ENCODE measurements around the gene SH3D21. TPM values are rescaled to one million over a fixed set of nuclear protein-coding genes. Genes with fewer than 3 reads are reported as not detected.

The SH3D21 gene
- total and polyA plus RNA-seq, 10 of the 15 experiments (the other 5 are each of a cell fraction or from before 2014, with no cell fraction given): 0.06 to 5.9 (median 2.4) TPM

Other genes with a start within 250 kb of the SH3D21 start
Only the 7 nearest of the 12 such genes appear.
- 68.0 and 72.2 TPM in 2 replicates for gene TRAPPC3, start 156.9 kb upstream of the SH3D21 start, total RNA-seq (2014; rRNA removed)
- 59.7 and 59.9 TPM in 2 replicates for gene TRAPPC3, start 156.9 kb upstream of the SH3D21 start, total RNA-seq (2014; rRNA removed; fragmentation: Illumina TruSeq; extraction: Trizol)
- gene TRAPPC3, start 156.9 kb upstream of the SH3D21 start, total RNA-seq (2021): 54.4 and 60.0 TPM in 2 replicates
- gene TRAPPC3, start 156.9 kb upstream of the SH3D21 start, polyA plus RNA-seq (2011; rRNA removed): 75.3 and 80.2 TPM in 2 replicates
- gene TRAPPC3, start 156.9 kb upstream of the SH3D21 start, polyA plus RNA-seq (2014; fragmentation: Illumina TruSeq; extraction: Trizol): 77.8 and 93.7 TPM in 2 replicates
- gene TRAPPC3, start 156.9 kb upstream of the SH3D21 start, polyA plus RNA-seq (2014; fragmentation: Nextera tagmentation; extraction: Ambion mirVana): 10 to 100 TPM; 14.7 to 24.5 TPM
- 73.1 and 74.9 TPM in 2 replicates for gene TRAPPC3, start 156.9 kb upstream of the SH3D21 start, polyA plus RNA-seq (2014; rRNA removed)
- gene TRAPPC3, start 156.9 kb upstream of the SH3D21 start, polyA plus RNA-seq (2016; fragmentation: Nextera tagmentation; extraction: Ambion mirVana): 100 to 1,000 TPM; 113 to 122 TPM
- gene MAP7D1, start 150.2 kb upstream of the SH3D21 start, total RNA-seq (2014; rRNA removed): 36.2 and 44.4 TPM in 2 replicates
- 26.9 and 32.0 TPM in 2 replicates for gene MAP7D1, start 150.2 kb upstream of the SH3D21 start, total RNA-seq (2014; rRNA removed; fragmentation: Illumina TruSeq; extraction: Trizol)
- 95.6 and 97.6 TPM in 2 replicates for gene MAP7D1, start 150.2 kb upstream of the SH3D21 start, total RNA-seq (2021)
- 10.2 and 16.4 TPM in 2 replicates for gene MAP7D1, start 150.2 kb upstream of the SH3D21 start, polyA plus RNA-seq (2011; rRNA removed)
- gene MAP7D1, start 150.2 kb upstream of the SH3D21 start, polyA plus RNA-seq (2014; fragmentation: Illumina TruSeq; extraction: Trizol): 17.8 and 38.9 TPM in 2 replicates
- gene MAP7D1, start 150.2 kb upstream of the SH3D21 start, polyA plus RNA-seq (2014; fragmentation: Nextera tagmentation; extraction: Ambion mirVana): 10 to 100 TPM in 1 of 2 experiments, 1 to 10 TPM in 1; 4.4 to 11.2 TPM
- 45.3 and 55.6 TPM in 2 replicates for gene MAP7D1, start 150.2 kb upstream of the SH3D21 start, polyA plus RNA-seq (2014; rRNA removed)
- gene MAP7D1, start 150.2 kb upstream of the SH3D21 start, polyA plus RNA-seq (2016; fragmentation: Nextera tagmentation; extraction: Ambion mirVana): 10 to 100 TPM; 10.0 to 14.4 TPM
- gene THRAP3, start 81.9 kb upstream of the SH3D21 start, total RNA-seq (2014; rRNA removed): 76.2 and 77.4 TPM in 2 replicates
- gene THRAP3, start 81.9 kb upstream of the SH3D21 start, total RNA-seq (2014; rRNA removed; fragmentation: Illumina TruSeq; extraction: Trizol): 146 and 149 TPM in 2 replicates
- 135 and 136 TPM in 2 replicates for gene THRAP3, start 81.9 kb upstream of the SH3D21 start, total RNA-seq (2021)
- gene THRAP3, start 81.9 kb upstream of the SH3D21 start, polyA plus RNA-seq (2011; rRNA removed): 98.0 and 109 TPM in 2 replicates
- 153 and 173 TPM in 2 replicates for gene THRAP3, start 81.9 kb upstream of the SH3D21 start, polyA plus RNA-seq (2014; fragmentation: Illumina TruSeq; extraction: Trizol)
- 100 to 1,000 TPM in 1 of 2 experiments, 10 to 100 TPM in 1; 76.3 to 173 TPM for gene THRAP3, start 81.9 kb upstream of the SH3D21 start, polyA plus RNA-seq (2014; fragmentation: Nextera tagmentation; extraction: Ambion mirVana)
- 80.0 and 96.9 TPM in 2 replicates for gene THRAP3, start 81.9 kb upstream of the SH3D21 start, polyA plus RNA-seq (2014; rRNA removed)
- 100 to 1,000 TPM; 135 to 151 TPM for gene THRAP3, start 81.9 kb upstream of the SH3D21 start, polyA plus RNA-seq (2016; fragmentation: Nextera tagmentation; extraction: Ambion mirVana)
- 6.4 and 6.9 TPM in 2 replicates for gene EVA1B, start 17.3 kb downstream of the SH3D21 start, total RNA-seq (2014; rRNA removed)
- 0.32 and 0.45 TPM in 2 replicates for gene EVA1B, start 17.3 kb downstream of the SH3D21 start, total RNA-seq (2014; rRNA removed; fragmentation: Illumina TruSeq; extraction: Trizol)
- gene EVA1B, start 17.3 kb downstream of the SH3D21 start, total RNA-seq (2021): 5.3 and 6.1 TPM in 2 replicates
- 0.58 TPM in 1 of 2 replicates, not detected in the other for gene EVA1B, start 17.3 kb downstream of the SH3D21 start, polyA plus RNA-seq (2011; rRNA removed)
- gene EVA1B, start 17.3 kb downstream of the SH3D21 start, polyA plus RNA-seq (2014; fragmentation: Illumina TruSeq; extraction: Trizol): not detected in 2 replicates
- under 1 TPM in 1 of 2 experiments, not detected in 1; 0.15 TPM for gene EVA1B, start 17.3 kb downstream of the SH3D21 start, polyA plus RNA-seq (2014; fragmentation: Nextera tagmentation; extraction: Ambion mirVana)
- gene EVA1B, start 17.3 kb downstream of the SH3D21 start, polyA plus RNA-seq (2014; rRNA removed): 3.4 and 6.7 TPM in 2 replicates
- gene EVA1B, start 17.3 kb downstream of the SH3D21 start, polyA plus RNA-seq (2016; fragmentation: Nextera tagmentation; extraction: Ambion mirVana): 1 to 10 TPM; 2.7 to 3.2 TPM
- 26.5 and 30.1 TPM in 2 replicates for gene STK40, start 79.6 kb downstream of the SH3D21 start, total RNA-seq (2014; rRNA removed)
- 13.6 and 14.3 TPM in 2 replicates for gene STK40, start 79.6 kb downstream of the SH3D21 start, total RNA-seq (2014; rRNA removed; fragmentation: Illumina TruSeq; extraction: Trizol)
- gene STK40, start 79.6 kb downstream of the SH3D21 start, total RNA-seq (2021): 51.0 and 57.0 TPM in 2 replicates
- gene STK40, start 79.6 kb downstream of the SH3D21 start, polyA plus RNA-seq (2011; rRNA removed): 17.2 and 29.0 TPM in 2 replicates
- 11.6 and 28.4 TPM in 2 replicates for gene STK40, start 79.6 kb downstream of the SH3D21 start, polyA plus RNA-seq (2014; fragmentation: Illumina TruSeq; extraction: Trizol)
- gene STK40, start 79.6 kb downstream of the SH3D21 start, polyA plus RNA-seq (2014; fragmentation: Nextera tagmentation; extraction: Ambion mirVana): 1 to 10 TPM in 1 of 2 experiments, under 1 TPM in 1; 0.27 to 2.1 TPM
- 37.0 and 40.6 TPM in 2 replicates for gene STK40, start 79.6 kb downstream of the SH3D21 start, polyA plus RNA-seq (2014; rRNA removed)
- gene STK40, start 79.6 kb downstream of the SH3D21 start, polyA plus RNA-seq (2016; fragmentation: Nextera tagmentation; extraction: Ambion mirVana): 10 to 100 TPM; 39.8 to 41.7 TPM
- 43.3 and 48.3 TPM in 2 replicates for gene LSM10, start 91.5 kb downstream of the SH3D21 start, total RNA-seq (2014; rRNA removed)
- 11.9 and 13.1 TPM in 2 replicates for gene LSM10, start 91.5 kb downstream of the SH3D21 start, total RNA-seq (2014; rRNA removed; fragmentation: Illumina TruSeq; extraction: Trizol)
- gene LSM10, start 91.5 kb downstream of the SH3D21 start, total RNA-seq (2021): 53.6 and 56.6 TPM in 2 replicates
- gene LSM10, start 91.5 kb downstream of the SH3D21 start, polyA plus RNA-seq (2011; rRNA removed): 35.3 and 58.4 TPM in 2 replicates
- 34.1 and 68.0 TPM in 2 replicates for gene LSM10, start 91.5 kb downstream of the SH3D21 start, polyA plus RNA-seq (2014; fragmentation: Illumina TruSeq; extraction: Trizol)
- 10 to 100 TPM; 26.6 to 36.0 TPM for gene LSM10, start 91.5 kb downstream of the SH3D21 start, polyA plus RNA-seq (2014; fragmentation: Nextera tagmentation; extraction: Ambion mirVana)
- gene LSM10, start 91.5 kb downstream of the SH3D21 start, polyA plus RNA-seq (2014; rRNA removed): 99.8 and 103 TPM in 2 replicates
- gene LSM10, start 91.5 kb downstream of the SH3D21 start, polyA plus RNA-seq (2016; fragmentation: Nextera tagmentation; extraction: Ambion mirVana): 10 to 100 TPM; 85.9 to 97.3 TPM
- gene OSCP1, start 144.1 kb downstream of the SH3D21 start, total RNA-seq (2014; rRNA removed): 1.9 and 2.8 TPM in 2 replicates
- 1.7 and 2.2 TPM in 2 replicates for gene OSCP1, start 144.1 kb downstream of the SH3D21 start, total RNA-seq (2014; rRNA removed; fragmentation: Illumina TruSeq; extraction: Trizol)
- 1.5 and 3.1 TPM in 2 replicates for gene OSCP1, start 144.1 kb downstream of the SH3D21 start, total RNA-seq (2021)
- gene OSCP1, start 144.1 kb downstream of the SH3D21 start, polyA plus RNA-seq (2011; rRNA removed): 1.9 and 3.0 TPM in 2 replicates
- 1.8 and 1.9 TPM in 2 replicates for gene OSCP1, start 144.1 kb downstream of the SH3D21 start, polyA plus RNA-seq (2014; fragmentation: Illumina TruSeq; extraction: Trizol)
- 1 to 10 TPM; 5.5 to 5.9 TPM for gene OSCP1, start 144.1 kb downstream of the SH3D21 start, polyA plus RNA-seq (2014; fragmentation: Nextera tagmentation; extraction: Ambion mirVana)
- 3.0 and 4.4 TPM in 2 replicates for gene OSCP1, start 144.1 kb downstream of the SH3D21 start, polyA plus RNA-seq (2014; rRNA removed)
- gene OSCP1, start 144.1 kb downstream of the SH3D21 start, polyA plus RNA-seq (2016; fragmentation: Nextera tagmentation; extraction: Ambion mirVana): 1 to 10 TPM; 3.3 to 4.1 TPM